HFFc6 (cell line): ENCODE results near the gene CEP41. TPM values are rescaled to one million over a fixed set of nuclear protein-coding genes. Genes with fewer than 3 reads are reported as not detected.

Experiments
- DNase-seq: peaks from one replicate; pipeline ENCODE4 v3.0.0-alpha.2; 2018
- H3K27ac Mint-ChIP-seq: 2 replicates; pipeline ENCODE4 v1.8.0; 2020; ENCODE audit warnings: mild to moderate bottlenecking, mixed read lengths
- H3K27me3 Mint-ChIP-seq: 2 replicates; pipeline ENCODE4 v1.8.0; 2021; ENCODE audit warnings: mild to moderate bottlenecking, moderate library complexity, mixed read lengths; ENCODE audit not compliant: insufficient read depth
- H3K36me3 Mint-ChIP-seq: 2 replicates; pipeline ENCODE4 v1.8.0; 2021; ENCODE audit warnings: low read depth, mixed read lengths
- H3K4me1 Mint-ChIP-seq: 2 replicates; pipeline ENCODE4 v1.8.0; 2020; ENCODE audit warnings: low read depth, mixed read lengths
- H3K4me3 Mint-ChIP-seq: 2 replicates; pipeline ENCODE4 v1.8.0; 2020; ENCODE audit warnings: mild to moderate bottlenecking, moderate library complexity, mixed read lengths
- H3K9me3 Mint-ChIP-seq: 2 replicates; pipeline ENCODE4 v1.8.0; 2020; ENCODE audit warnings: mild to moderate bottlenecking, mixed read lengths
- total RNA-seq, 6 experiments: library from RNA; stranded (reverse); fragmentation: NEBNext Ultra II Directional; extraction: Animal tissue kit (Norgen Biotek cat#: 25700); gene quantifications; 2 replicates in 1 of 6; 3 replicates in 5 of 6; pipeline ENCODE4 v1.2.3, GENCODE V29; 2021
- TF ChIP-seq, protein P1 (sequence below): fragments of 200-600 bp; sonication (generic); IDR thresholded peaks from 2 replicates; pipeline ENCODE4 v1.5.0; 2021; ENCODE audit warnings: antibody characterized with exemption, mild to moderate bottlenecking

The CEP41 gene
- total RNA-seq, 6 experiments from 2014 or later, result 14.5 to 20.9 (median 17.8) TPM

DNA sequence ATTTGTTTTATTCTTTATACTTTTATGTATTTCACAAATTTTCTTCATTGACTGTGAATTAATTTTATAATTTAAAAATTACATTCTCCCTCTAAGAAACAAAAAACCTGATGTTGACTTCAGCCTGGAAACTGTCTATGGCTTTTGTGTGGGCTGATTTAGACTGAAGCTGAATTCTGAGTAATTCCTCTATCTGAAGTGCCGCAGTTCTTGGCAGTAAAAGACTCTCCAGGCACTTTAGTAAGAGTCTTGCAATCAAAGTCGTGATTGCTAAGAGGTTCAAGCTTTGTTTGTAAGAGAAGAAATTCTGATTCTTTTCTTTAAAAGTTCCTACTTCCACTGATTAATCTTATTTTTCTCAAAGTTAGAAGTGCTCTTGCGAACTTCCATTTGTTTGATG is 3.4 kb upstream of the CEP41 start:
- Mint-ChIP-seq H3K27ac (no peak overlapping the region), H3K9me3 (peaks cover 17% of the 10 kb centered on the region), H3K27me3 (peaks cover 10% of the 10 kb centered on the region), H3K4me3 (no peak overlapping the region), H3K4me1 (peaks cover 20% of the 10 kb centered on the region), H3K36me3 (peaks cover 7% of the 10 kb centered on the region)
- DNase-seq, result no peak
- TF ChIP-seq, protein P1, sequence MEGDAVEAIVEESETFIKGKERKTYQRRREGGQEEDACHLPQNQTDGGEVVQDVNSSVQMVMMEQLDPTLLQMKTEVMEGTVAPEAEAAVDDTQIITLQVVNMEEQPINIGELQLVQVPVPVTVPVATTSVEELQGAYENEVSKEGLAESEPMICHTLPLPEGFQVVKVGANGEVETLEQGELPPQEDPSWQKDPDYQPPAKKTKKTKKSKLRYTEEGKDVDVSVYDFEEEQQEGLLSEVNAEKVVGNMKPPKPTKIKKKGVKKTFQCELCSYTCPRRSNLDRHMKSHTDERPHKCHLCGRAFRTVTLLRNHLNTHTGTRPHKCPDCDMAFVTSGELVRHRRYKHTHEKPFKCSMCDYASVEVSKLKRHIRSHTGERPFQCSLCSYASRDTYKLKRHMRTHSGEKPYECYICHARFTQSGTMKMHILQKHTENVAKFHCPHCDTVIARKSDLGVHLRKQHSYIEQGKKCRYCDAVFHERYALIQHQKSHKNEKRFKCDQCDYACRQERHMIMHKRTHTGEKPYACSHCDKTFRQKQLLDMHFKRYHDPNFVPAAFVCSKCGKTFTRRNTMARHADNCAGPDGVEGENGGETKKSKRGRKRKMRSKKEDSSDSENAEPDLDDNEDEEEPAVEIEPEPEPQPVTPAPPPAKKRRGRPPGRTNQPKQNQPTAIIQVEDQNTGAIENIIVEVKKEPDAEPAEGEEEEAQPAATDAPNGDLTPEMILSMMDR, result no peak

DNA sequence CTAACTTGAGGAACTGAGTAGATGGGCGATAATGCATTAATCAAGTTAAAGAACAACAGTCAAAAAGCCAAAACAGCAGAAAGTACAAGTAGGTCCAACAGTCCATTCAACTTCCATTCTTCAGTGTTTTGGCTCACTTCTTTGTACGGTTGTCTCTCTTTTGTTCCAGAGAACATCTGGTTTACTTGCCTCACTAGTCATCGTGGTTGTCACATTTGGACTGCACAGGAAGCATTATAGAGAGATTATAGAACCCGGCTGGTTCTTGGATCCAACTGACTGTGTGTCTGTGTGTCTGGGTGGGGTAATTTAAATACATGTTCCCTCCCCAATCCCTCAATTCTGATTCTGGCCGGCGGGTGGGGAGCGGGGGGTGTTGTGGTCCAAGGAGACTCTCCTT is 1.8 kb upstream of the CEP41 start:
- Mint-ChIP-seq H3K27ac (no peak overlapping the region), H3K9me3 (peaks cover 7% of the 10 kb centered on the region), H3K36me3 (no peaks in the 10 kb centered on the region; the same call in 1 of the 2 replicates), H3K27me3 (peaks cover 10% of the 10 kb centered on the region), H3K4me3 (no peak overlapping the region), H3K4me1 (peaks cover 20% of the 10 kb centered on the region)
- no peak for DNase-seq
- TF ChIP-seq, protein P1, result no peak

DNA sequence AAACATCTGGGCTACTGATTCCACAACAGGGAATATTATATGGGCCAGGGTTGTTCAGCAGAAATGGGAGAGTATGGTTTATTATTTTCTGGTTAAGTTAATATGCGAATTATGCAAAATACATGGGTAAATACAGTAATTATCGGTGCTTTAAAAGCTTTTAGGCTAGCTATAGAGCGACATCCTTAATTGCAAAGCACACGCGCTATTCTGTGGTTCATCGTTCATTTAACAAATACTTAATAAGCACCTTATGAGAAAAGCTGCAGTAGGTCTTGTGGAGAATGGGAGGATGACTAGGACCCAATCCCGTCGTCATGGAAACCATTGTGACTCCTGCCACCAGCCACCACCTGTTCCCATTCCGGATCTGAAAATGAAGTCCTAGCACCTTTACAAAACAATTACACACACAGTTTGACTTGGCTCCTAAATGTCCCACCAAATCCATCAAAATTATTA is 623 bp upstream of the CEP41 start:
- peak overlapping the region; percentile 98 for H3K27ac Mint-ChIP-seq
- H3K4me3 Mint-ChIP-seq, result peak overlapping the region; percentile 99
- no peaks in the 10 kb centered on the region; the same call in 1 of the 2 replicates for H3K36me3 Mint-ChIP-seq
- peaks cover 4% of the 10 kb centered on the region for H3K9me3 Mint-ChIP-seq
- TF ChIP-seq, protein P1, result no peak
- peaks cover 20% of the 10 kb centered on the region for H3K4me1 Mint-ChIP-seq
- peaks cover 10% of the 10 kb centered on the region for H3K27me3 Mint-ChIP-seq
- no peak for DNase-seq

DNA sequence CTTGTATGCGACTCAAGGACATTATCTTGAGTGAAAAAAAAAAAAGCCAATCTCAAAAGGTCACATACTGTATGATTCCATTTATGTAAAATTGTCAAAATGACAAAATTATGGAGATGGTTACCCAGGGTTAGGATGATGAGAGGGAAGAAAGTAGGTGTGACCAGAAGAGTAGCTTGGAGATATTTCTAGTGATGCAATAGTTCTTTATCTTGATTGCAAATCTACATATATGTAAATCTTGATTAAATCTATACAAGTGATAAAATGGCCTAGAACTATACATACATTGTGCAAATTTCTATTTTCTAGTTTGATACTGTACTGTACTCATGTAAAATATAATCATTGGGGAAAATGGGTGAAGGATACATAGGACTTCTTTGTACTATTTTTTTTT is 4.6 kb downstream of the CEP41 start:
- H3K27ac Mint-ChIP-seq, result no peak overlapping the region
- peaks cover 17% of the 10 kb centered on the region for H3K4me1 Mint-ChIP-seq
- H3K4me3 Mint-ChIP-seq, result no peak overlapping the region

DNA sequence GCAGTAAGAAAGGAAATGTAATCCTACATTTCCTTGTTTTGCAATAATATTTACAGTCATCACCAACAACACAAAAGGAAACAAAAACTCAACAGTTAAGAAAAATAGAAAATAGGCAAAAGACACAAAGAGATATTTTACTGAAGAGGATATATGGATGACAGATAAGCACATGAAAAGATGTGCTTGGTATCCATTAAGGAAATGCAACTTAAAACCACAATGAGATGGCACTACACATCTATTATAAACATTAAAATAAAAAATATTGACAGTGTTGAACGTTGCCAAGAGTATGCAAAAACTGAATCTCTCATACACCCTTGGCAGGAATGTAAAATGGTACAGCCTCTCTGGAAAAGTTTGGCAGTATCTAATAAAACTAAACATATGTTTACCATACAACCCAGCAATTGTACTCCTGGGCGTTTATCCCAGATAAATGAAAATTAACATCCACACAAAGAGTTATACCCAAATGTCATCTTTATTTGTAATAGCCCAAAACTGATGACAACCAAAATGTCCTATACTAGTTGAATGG is 5.4 kb downstream of the CEP41 start:
- no peaks in the 10 kb centered on the region; the same call in 1 of the 2 replicates for H3K36me3 Mint-ChIP-seq
- TF ChIP-seq, protein P1, result no peak
- peaks cover 3% of the 10 kb centered on the region; the same call in 1 of the 2 replicates for H3K27me3 Mint-ChIP-seq
- H3K4me3 Mint-ChIP-seq, result no peak overlapping the region
- peaks cover 8% of the 10 kb centered on the region for H3K4me1 Mint-ChIP-seq
- no peak overlapping the region for H3K27ac Mint-ChIP-seq
- no peak for DNase-seq
- no peaks in the 10 kb centered on the region for H3K9me3 Mint-ChIP-seq

More for the DNA sequence above, 4.6 kb downstream of the CEP41 start:
- Mint-ChIP-seq H3K36me3 (no peaks in the 10 kb centered on the region; the same call in 1 of the 2 replicates), H3K27me3 (peaks cover 3% of the 10 kb centered on the region; the same call in 1 of the 2 replicates), H3K9me3 (peaks cover 4% of the 10 kb centered on the region)
- TF ChIP-seq, protein P1, result no peak
- DNase-seq, result no peak
